GM12864 (cell line): ENCODE data around the gene INPP4B.
"Not testable (repeated sequence)": the region's sequence is repeated elsewhere in the genome, so short reads cannot be mapped to it uniquely, and the experiment has no call there.

Source experiments
- DNase-seq: peaks from one replicate; pipeline ENCODE4 v3.0.0-alpha.2; 2011; ENCODE audit warnings: low read depth
- H3K4me3 ChIP-seq: 2 replicates; pipeline ENCODE4 v1.5.1; 2011; ENCODE audit warnings: mild to moderate bottlenecking, low read depth, low read length, control low read depth
- TF ChIP-seq, protein P1 (sequence below): IDR thresholded peaks from 2 replicates; pipeline ENCODE4 v1.5.1; 2011; ENCODE audit warnings: low read depth, mild to moderate bottlenecking, moderate library complexity, low read length, control low read depth, inconsistent platforms; ENCODE audit errors: missing control alignments

INPP4B gene

GRCh38 chr4:142079959-142080358 is 766.1 kb downstream of the INPP4B start:
- TF ChIP-seq, protein P1, sequence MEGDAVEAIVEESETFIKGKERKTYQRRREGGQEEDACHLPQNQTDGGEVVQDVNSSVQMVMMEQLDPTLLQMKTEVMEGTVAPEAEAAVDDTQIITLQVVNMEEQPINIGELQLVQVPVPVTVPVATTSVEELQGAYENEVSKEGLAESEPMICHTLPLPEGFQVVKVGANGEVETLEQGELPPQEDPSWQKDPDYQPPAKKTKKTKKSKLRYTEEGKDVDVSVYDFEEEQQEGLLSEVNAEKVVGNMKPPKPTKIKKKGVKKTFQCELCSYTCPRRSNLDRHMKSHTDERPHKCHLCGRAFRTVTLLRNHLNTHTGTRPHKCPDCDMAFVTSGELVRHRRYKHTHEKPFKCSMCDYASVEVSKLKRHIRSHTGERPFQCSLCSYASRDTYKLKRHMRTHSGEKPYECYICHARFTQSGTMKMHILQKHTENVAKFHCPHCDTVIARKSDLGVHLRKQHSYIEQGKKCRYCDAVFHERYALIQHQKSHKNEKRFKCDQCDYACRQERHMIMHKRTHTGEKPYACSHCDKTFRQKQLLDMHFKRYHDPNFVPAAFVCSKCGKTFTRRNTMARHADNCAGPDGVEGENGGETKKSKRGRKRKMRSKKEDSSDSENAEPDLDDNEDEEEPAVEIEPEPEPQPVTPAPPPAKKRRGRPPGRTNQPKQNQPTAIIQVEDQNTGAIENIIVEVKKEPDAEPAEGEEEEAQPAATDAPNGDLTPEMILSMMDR: no peak
- no peak overlapping the region for H3K4me3 ChIP-seq
- DNase-seq: no peak

DNA sequence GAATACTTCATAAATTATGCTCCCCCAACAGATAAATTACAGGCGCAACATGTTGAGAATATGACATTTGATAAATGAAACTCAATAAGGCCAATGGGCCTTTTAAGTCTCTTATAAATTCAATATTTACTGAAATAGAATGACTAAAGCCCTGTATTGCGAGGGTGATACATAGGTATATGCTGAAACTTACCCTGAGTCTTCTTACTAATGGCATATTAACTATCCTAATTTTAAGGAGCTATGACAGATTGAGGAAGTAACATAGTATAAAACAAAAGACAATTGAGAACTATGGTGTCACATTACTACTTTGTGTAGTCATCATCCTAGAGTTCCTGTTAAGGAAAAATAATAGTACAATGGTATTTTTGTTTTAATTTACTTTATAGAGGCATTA is 769.1 kb downstream of the INPP4B start:
- no peak overlapping the region for H3K4me3 ChIP-seq
- DNase-seq: no peak
- TF ChIP-seq, protein P1: no peak

GRCh38 chr4:142068304-142068703 is 777.8 kb downstream of the INPP4B start:
- not testable (repeated sequence) for DNase-seq, H3K4me3 ChIP-seq

DNA sequence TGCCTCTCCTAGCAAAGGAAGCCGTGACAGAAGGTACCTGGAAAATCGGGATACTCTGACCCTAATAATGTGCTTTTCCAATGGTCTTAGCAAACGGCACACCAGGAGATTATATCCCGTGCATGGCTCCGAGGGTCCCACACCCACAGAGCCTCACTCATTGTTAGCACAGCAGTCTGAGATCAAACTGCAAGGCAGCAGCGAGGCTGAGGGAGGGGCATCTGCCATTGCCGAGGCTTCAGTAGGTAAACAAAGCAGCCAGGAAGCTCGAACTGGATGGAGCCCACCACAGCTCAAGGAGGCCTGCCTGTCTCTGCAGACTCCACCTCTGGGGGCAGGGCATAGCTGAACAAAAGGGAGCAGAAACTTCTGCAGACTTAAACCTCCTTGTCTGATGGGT is 779.5 kb downstream of the INPP4B start:
- DNase-seq, H3K4me3 ChIP-seq: not testable (repeated sequence)

DNA sequence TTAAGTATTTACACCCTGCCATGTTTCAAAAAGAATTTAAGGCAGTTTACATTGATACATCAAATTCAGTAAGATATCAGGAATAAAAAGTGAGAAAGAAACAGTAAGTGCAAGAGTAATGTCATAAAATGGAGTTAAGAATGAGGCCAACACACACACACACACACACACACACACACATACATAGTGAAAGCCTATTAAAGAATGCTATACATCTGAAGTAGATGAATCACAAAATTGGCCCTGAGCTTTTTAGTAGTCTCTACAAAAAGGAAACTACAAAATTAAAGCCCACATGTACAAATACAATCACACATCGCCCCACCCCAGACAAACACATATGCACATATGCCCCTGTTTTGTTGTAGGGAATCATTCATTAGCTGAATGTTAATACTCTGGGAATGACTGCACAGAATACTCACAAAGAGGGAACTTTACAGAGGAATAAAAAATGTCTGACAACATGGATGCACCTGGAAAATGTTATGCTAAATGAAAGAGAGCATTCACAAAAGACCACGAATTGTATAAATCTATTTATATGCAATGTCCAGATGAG is 780.9 kb downstream of the INPP4B start:
- TF ChIP-seq, protein P1: no peak
- no peak overlapping the region for H3K4me3 ChIP-seq
- no peak for DNase-seq

GRCh38 chr4:142064181-142064580 is 781.9 kb downstream of the INPP4B start:
- TF ChIP-seq, protein P1: no peak
- DNase-seq: no peak
- H3K4me3 ChIP-seq: no peak overlapping the region

DNA sequence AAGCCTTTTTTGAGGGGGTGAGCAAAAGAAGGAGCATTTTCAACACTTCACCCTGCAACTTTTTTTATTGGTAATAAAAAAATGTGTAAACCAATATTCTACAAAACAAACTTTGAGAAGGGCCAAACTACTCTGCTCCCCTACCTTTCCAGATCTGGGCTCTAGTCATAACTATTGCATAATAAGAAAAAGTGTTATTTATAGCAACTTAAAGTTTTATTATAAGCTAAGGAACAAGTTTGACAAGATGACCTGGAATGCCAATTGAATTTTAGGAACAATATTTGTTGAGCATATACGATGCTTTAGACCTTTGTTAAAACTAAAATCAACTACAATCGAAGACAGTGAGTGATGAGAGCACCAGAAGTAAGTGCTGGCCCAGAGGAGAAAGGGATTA is 800.1 kb downstream of the INPP4B start:
- TF ChIP-seq, protein P1: no peak
- no peak overlapping the region for H3K4me3 ChIP-seq
- DNase-seq: no peak

- H3K4me3 ChIP-seq: no peak overlapping the region
- no peak for DNase-seq
- TF ChIP-seq, protein P1: no peak
These were observed 801.8 kb downstream of the INPP4B start for GRCh38 chr4:142044271-142044670.
